Activated naive CD8-positive, alpha-beta T cell (primary cell): ENCODE results near the gene SALL3.
"Not testable (repeated sequence)": the region's sequence is repeated elsewhere in the genome, so short reads cannot be mapped to it uniquely, and the experiment has no call there.

Experiments
- H3K27ac Mint-ChIP-seq: one replicate; pipeline ENCODE4 v1.8.0; 2021; ENCODE audit warnings: mixed read lengths
- H3K27me3 Mint-ChIP-seq: one replicate; pipeline ENCODE4 v1.8.0; 2021; ENCODE audit warnings: mixed read lengths
- H3K36me3 Mint-ChIP-seq: one replicate; pipeline ENCODE4 v1.8.0; 2021; ENCODE audit warnings: mixed read lengths
- H3K4me1 Mint-ChIP-seq: one replicate; pipeline ENCODE4 v1.8.0; 2021; ENCODE audit warnings: low read depth, mixed read lengths
- H3K4me3 Mint-ChIP-seq: one replicate; pipeline ENCODE4 v1.8.0; 2021; ENCODE audit warnings: mild to moderate bottlenecking, mixed read lengths
- H3K9me3 Mint-ChIP-seq: one replicate; pipeline ENCODE4 v1.8.0; 2021; ENCODE audit warnings: low read depth, mixed read lengths

Gene SALL3

GRCh38 chr18:78979730-78980278, at the start of gene SALL3:
Gene SALL3, plus strand, starts transcription at chr18:78979818. Its CDS starts 457 bp downstream, at chr18:78980275.
- Mint-ChIP-seq H3K4me1 (peaks cover 18% of the 10 kb centered on the region), H3K4me3 (peak within 1 kb of the TSS; percentile 53), H3K36me3 (peaks cover 5% of the 10 kb centered on the region), H3K27me3 (peaks cover 52% of the 10 kb centered on the region), H3K9me3 (no peaks in the 10 kb centered on the region), H3K27ac (no peak within 1 kb of the TSS)

- no peaks in the 10 kb centered on the region for H3K4me1 Mint-ChIP-seq
- no peak overlapping the region for H3K27ac Mint-ChIP-seq
- no peaks in the 10 kb centered on the region for H3K9me3 Mint-ChIP-seq
- no peaks in the 10 kb centered on the region for H3K36me3 Mint-ChIP-seq
- no peak overlapping the region for H3K4me3 Mint-ChIP-seq
- H3K27me3 Mint-ChIP-seq, result peaks cover 2% of the 10 kb centered on the region
These were observed 47.3 kb upstream of the SALL3 start for GRCh38 chr18:78932281-78932680.

GRCh38 chr18:78934003-78934402, 45.6 kb upstream of the SALL3 start:
- Mint-ChIP-seq H3K9me3 (no peaks in the 10 kb centered on the region), H3K4me1 (no peaks in the 10 kb centered on the region), H3K36me3 (no peaks in the 10 kb centered on the region), H3K27ac (no peak overlapping the region), H3K4me3 (no peak overlapping the region), H3K27me3 (no peaks in the 10 kb centered on the region)

DNA sequence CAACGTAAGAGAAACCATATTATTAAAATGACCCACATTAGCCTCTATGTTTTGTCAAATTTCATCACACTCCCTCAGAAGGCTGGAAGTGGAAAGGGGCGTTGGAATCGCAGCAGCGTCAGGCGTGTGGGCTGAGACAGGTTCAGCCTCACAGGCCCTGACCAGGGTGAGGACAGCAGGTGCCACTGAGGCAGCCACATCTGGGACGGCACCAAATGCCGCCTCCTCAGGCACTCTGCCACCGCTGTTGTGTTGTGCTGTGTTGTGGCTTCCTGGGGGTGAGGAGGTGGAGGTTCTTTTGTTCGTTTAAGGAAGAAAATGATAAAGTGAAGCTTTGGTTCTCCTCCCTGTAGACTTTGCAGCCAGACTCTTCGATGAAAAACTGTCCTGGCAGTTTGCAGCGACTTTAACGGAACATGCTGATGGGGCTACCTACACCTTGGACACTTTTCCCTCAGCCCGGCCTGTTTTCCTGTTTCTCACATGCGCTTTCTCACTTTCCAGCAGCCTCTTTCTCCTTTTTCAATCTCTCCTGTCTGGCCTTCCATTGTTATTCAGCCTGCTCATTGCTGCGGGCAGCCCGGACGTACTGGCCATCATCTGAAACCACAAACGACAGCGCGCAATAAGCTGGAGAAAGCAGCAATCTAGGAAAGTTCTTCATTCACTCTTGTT, 44.9 kb upstream of the SALL3 start:
- H3K4me3 Mint-ChIP-seq, result no peak overlapping the region
- H3K4me1 Mint-ChIP-seq, result no peaks in the 10 kb centered on the region
- no peaks in the 10 kb centered on the region for H3K36me3 Mint-ChIP-seq
- H3K27ac Mint-ChIP-seq, result no peak overlapping the region
- no peaks in the 10 kb centered on the region for H3K9me3 Mint-ChIP-seq
- no peaks in the 10 kb centered on the region for H3K27me3 Mint-ChIP-seq

DNA sequence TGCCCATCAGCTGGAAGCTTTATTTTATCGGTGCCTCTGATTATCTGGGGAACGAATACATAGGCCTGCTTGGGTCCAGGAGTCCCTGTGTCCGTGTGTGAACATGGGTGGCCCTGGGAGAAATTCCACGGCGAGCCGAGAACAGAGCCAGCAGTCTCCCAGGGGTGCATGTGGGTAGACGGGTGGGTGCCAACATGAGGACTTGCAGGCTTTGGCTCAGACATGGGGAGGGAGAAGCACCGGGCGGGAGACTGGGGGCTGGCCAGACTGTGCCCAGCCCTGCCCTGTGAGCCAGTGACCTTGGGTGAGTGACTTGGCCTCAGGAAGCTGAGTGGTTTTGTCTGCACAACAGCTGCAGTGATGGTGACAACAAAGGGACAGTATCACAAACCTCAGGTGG, 44.2 kb upstream of the SALL3 start:
- H3K9me3 Mint-ChIP-seq, result no peaks in the 10 kb centered on the region
- H3K27ac Mint-ChIP-seq, result no peak overlapping the region
- H3K4me3 Mint-ChIP-seq, result no peak overlapping the region
- no peaks in the 10 kb centered on the region for H3K36me3 Mint-ChIP-seq
- H3K4me1 Mint-ChIP-seq, result no peaks in the 10 kb centered on the region
- peaks cover 2% of the 10 kb centered on the region for H3K27me3 Mint-ChIP-seq

DNA sequence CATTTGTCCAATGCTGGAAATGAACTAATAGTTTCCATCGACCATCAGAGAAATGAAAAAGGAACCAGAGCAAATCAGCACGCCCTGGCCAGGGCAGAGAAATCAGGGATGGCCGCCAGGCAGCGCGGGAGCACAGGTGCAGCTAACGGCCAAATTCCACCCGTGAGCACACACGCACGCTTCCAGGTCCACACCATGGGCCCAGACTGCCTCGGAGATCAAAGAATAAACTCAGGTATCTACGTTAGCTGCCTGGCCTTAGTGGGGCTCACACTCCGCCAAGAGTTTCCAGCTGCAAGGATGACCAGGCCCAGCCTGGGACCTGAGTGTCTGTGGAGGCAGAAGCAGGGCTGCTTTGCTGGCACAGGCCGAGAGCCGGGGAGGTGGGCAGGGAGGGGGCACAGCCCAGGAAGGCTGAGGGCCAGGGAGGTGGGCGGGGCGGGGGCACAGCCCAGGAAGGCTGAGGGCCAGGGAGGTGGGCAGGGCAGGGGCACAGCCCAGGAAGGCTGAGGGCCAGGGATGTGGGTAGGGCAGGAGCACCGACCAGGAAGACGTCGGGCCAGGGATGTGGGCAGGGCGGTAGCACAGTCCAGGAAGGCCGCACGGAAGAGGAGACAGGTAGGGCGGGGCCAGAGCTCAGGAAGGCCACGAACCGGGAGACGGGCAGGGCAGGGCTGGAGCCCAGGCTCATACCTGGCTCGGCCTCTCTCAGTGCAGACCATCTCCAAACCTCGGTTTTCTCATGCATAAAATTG, 43.2 kb upstream of the SALL3 start:
- H3K36me3 Mint-ChIP-seq, result no peaks in the 10 kb centered on the region
- H3K9me3 Mint-ChIP-seq, result no peaks in the 10 kb centered on the region
- no peak overlapping the region for H3K4me3 Mint-ChIP-seq
- H3K27me3 Mint-ChIP-seq, result peaks cover 2% of the 10 kb centered on the region
- no peak overlapping the region for H3K27ac Mint-ChIP-seq
- no peaks in the 10 kb centered on the region for H3K4me1 Mint-ChIP-seq

GRCh38 chr18:78937166-78937565, 42.5 kb upstream of the SALL3 start:
- Mint-ChIP-seq H3K4me1 (no peaks in the 10 kb centered on the region), H3K36me3 (no peaks in the 10 kb centered on the region), H3K27me3 (peaks cover 2% of the 10 kb centered on the region), H3K27ac (no peak overlapping the region), H3K9me3 (no peaks in the 10 kb centered on the region), H3K4me3 (no peak overlapping the region)

DNA sequence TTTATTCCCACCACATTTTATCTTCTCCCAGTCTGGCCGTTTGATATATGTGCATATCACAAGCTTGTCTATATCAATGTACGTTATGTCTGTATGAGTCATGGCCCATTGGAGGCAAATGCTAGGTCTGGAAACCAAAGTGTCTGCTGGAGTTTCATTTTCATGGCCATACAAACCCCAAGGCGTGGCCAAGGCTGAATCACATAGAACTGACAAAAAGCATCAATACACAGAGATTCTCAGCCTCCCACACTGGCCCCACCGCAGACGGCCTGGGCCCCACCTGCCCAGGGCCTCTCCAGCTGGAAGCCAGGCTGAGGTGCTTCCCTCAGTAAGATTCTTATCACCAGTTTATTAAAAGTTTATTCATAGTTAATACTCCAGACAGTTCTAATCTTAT, 40.5 kb upstream of the SALL3 start:
- Mint-ChIP-seq H3K27me3 (peaks cover 6% of the 10 kb centered on the region), H3K27ac (no peak overlapping the region), H3K4me1 (no peaks in the 10 kb centered on the region), H3K9me3 (no peaks in the 10 kb centered on the region), H3K36me3 (no peaks in the 10 kb centered on the region), H3K4me3 (no peak overlapping the region)

GRCh38 chr18:78939734-78940494, 39.7 kb upstream of the SALL3 start:
- no peak overlapping the region for H3K4me3 Mint-ChIP-seq
- H3K36me3 Mint-ChIP-seq, result no peaks in the 10 kb centered on the region
- no peak overlapping the region for H3K27ac Mint-ChIP-seq
- H3K27me3 Mint-ChIP-seq, result peaks cover 8% of the 10 kb centered on the region
- H3K4me1 Mint-ChIP-seq, result no peaks in the 10 kb centered on the region
- H3K9me3 Mint-ChIP-seq, result no peaks in the 10 kb centered on the region

GRCh38 chr18:78942236-78942635, 37.4 kb upstream of the SALL3 start:
- peaks cover 10% of the 10 kb centered on the region for H3K27me3 Mint-ChIP-seq
- not testable (repeated sequence) for H3K9me3 Mint-ChIP-seq, H3K27ac Mint-ChIP-seq, H3K4me1 Mint-ChIP-seq, H3K36me3 Mint-ChIP-seq, H3K4me3 Mint-ChIP-seq

- H3K36me3 Mint-ChIP-seq, result no peaks in the 10 kb centered on the region
- H3K27ac Mint-ChIP-seq, result no peak overlapping the region
- peaks cover 11% of the 10 kb centered on the region for H3K27me3 Mint-ChIP-seq
- H3K4me1 Mint-ChIP-seq, result no peaks in the 10 kb centered on the region
- no peaks in the 10 kb centered on the region for H3K9me3 Mint-ChIP-seq
- no peak overlapping the region for H3K4me3 Mint-ChIP-seq
These were observed 34.0 kb upstream of the SALL3 start for GRCh38 chr18:78945628-78946027.

- Mint-ChIP-seq H3K27me3 (peaks cover 11% of the 10 kb centered on the region), H3K36me3 (no peaks in the 10 kb centered on the region), H3K27ac (no peak overlapping the region), H3K4me3 (no peak overlapping the region), H3K9me3 (no peaks in the 10 kb centered on the region), H3K4me1 (no peaks in the 10 kb centered on the region)
These were observed 32.3 kb upstream of the SALL3 start for GRCh38 chr18:78947291-78947690.

GRCh38 chr18:78948221-78948620, 31.4 kb upstream of the SALL3 start:
- no peaks in the 10 kb centered on the region for H3K36me3 Mint-ChIP-seq
- H3K9me3 Mint-ChIP-seq, result no peaks in the 10 kb centered on the region
- H3K4me3 Mint-ChIP-seq, result no peak overlapping the region
- H3K27ac Mint-ChIP-seq, result no peak overlapping the region
- peaks cover 11% of the 10 kb centered on the region for H3K27me3 Mint-ChIP-seq
- H3K4me1 Mint-ChIP-seq, result no peaks in the 10 kb centered on the region

GRCh38 chr18:78948707-78949106, 30.9 kb upstream of the SALL3 start:
- Mint-ChIP-seq H3K36me3 (no peaks in the 10 kb centered on the region), H3K9me3 (no peaks in the 10 kb centered on the region), H3K4me3 (no peak overlapping the region), H3K27me3 (peaks cover 12% of the 10 kb centered on the region), H3K4me1 (no peaks in the 10 kb centered on the region), H3K27ac (no peak overlapping the region)

DNA sequence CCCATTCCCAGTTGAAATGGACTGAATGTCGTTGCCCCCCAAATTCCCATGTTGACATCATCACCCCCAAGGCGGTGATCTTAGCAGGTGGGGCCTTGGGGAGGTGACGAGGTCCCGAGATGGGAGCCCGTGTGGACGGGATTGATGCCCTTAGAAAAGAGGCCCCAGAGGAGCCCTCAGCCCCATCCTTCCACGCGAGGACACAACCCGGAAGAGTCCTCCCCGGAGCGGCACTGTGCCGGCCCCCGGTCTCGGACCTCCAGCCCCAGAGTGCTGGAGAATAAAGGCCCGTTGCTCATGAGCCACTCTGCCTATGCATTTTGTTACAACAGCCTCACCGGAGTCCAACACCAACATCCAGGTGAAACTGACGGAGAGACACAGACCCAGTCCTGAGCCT, 30.4 kb upstream of the SALL3 start:
- peaks cover 10% of the 10 kb centered on the region for H3K27me3 Mint-ChIP-seq
- no peaks in the 10 kb centered on the region for H3K4me1 Mint-ChIP-seq
- no peak overlapping the region for H3K4me3 Mint-ChIP-seq
- H3K9me3 Mint-ChIP-seq, result no peaks in the 10 kb centered on the region
- H3K36me3 Mint-ChIP-seq, result no peaks in the 10 kb centered on the region
- H3K27ac Mint-ChIP-seq, result no peak overlapping the region
